Activated CD4-positive, alpha-beta T cell treated with anti-CD3 and anti-CD28 coated beads, Interleukin-2, amount 50 U/mL, for 24 hours (primary cell): ENCODE data around the gene DGKH.

Source experiments
- DNase-seq, 2 donors: peaks; one replicate each; pipeline ENCODE4 v3.0.0-alpha.2; 2020; ENCODE audit warnings: low read depth in 1 of 2, low spot score in 1 of 2

The DGKH gene

DNA sequence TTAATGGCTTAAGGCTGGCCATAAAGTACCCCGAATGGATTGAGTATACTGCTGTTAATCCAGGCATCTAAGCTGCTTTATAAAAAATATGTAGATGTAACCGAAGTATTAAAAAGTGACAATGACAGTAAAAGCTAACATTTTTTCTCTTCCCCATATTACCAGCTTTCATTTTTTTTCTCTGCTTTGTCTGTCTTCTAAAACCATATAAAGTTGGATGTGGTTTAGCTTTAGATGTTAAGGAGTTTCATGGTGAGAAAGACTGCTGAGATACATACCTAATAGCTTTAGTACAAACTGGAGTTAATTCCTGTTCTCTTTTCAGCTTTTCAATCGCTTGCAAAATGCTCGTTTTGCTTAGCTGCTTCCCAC lies 224.3 kb downstream of the DGKH start:
- DNase-seq, result no peak

DNA sequence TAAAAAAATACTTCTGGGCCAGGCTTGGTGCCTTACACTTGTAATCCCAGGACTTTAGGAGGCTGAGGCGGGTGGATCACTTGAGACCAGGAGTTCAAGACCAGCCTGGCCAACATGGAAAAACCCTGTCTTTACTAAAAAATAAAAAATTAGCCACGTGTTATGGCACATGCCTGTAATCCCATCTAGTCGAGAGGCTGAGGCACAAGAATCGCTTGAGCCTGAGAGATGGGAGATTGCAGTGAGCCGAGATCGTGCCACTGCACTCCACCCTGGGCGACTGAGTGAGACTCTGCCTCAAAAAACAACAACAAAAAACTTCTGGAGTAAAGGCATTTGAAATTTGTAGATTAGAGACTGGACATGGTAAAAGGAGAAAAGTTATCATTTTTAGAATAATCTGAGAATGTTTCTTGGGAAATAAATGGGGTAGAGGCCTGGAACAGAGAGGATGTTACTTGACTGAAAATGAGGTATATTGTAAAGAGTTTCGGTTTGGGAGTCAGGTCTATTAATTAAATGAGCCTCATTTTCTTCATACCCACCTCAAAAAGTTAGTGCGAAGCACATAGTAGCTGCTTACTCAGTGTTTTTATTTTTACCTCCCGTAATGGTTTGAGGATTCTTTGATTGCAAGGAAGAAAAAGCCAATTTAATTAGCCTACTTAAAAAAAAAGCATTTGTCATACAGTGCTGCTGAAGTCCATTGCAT lies 226.1 kb downstream of the DGKH start:
- DNase-seq, result no peak

DNA sequence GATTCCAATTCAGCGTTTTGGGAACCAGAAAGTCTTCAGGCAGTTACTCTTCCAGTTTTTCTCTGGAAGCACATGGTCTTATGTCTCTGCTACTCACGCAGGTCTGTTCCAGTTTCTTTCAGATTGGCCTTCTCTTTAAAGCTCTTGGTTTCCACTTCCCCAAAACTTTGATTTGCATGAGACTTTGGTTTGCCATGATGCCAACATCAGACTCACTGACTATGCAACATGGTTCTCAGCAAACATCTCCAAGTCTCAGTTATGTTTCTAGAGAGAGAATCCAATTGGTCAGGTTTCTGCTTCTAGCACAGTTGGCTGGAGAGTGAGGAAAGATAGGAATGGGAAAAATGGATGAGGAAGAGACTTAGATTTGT lies 226.6 kb downstream of the DGKH start:
- no peak for DNase-seq

DNA sequence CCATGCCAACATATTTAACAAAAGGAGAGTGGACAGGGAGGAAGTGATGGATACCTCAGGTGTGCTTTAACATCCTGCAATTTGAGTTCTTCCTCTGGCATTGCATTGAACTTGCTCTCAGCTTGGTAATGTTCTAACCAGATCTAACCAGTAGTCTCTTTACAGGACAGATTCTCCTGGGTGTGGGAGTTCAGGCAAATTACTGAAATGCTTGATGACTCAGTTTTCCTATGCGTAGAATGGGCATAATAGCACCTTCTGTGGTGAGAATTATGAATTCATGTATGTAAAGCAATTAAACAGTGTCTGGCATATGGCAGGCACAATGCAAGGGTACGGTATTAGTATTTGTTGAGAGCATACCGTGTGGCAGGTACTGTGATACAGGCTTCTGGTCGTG lies 227.1 kb downstream of the DGKH start:
- peak in 1 of 2 donors; percentile 21 for DNase-seq

DNA sequence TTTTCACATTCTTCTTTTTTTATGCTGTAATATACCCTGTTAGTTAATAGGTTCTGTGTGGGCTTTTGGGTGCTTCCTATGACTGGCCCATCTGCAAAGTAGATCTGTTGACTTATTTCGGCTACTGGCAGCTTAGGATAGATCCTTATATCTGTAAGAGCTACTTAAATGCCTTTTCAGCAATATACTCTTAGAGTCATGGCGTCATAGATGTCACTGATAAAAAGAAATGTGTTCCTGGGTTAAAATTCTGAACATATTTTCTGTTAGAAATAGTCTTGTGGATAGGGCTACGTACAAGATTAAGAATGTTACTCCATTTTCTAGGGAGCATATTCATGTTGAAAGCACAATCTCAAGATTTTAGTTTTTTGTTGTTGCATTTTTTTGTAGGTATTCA lies 228.2 kb downstream of the DGKH start:
- DNase-seq, result no peak

DNA sequence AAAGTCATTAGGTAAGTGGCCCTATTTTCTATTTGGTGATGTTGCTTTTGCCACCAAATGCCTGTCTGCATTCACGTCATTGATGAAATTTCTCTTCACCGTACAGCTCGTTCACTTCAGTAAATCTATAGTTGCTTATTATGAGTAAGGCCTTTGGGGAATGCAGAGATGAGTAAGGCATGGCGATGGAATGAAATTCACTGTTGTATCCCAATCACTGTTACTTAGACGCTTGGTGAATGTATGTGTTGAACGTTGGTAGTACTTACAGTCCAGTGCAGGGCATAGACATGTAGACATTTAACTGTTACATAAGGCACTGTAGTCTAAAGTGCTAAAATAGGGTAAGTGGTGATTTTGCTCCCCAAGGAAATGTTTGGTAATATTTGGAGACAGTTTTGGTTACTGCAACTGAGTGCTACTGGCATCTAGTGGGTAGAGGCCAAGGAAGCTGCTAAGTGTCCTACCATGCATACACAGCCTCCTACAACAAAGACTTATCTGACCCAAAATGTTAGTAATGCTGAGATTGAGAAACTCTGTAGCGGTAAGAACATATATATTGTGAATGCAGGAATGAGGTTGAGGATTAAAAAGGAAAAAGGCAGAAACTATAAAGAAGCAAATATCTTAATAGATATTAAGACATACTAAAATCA lies 229.3 kb downstream of the DGKH start:
- no peak for DNase-seq

DNA sequence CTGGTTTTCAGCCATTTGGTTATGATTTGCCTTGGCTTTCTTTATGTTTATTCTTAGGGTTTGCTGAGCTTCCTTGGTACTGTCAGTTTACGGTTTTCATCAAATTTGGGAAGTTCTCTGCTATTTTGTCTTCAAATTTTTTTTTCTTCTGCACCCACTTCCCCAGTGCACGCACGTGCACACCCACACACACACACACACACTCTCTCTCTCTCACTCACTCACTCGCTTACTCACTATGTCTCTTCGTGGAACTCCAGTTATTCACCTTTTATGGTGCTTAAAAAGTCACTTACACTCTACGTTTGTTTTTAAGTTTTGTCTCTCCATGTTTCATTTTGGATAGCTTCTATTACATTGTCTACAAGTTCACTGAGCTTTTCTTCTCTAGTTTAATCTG lies 230.6 kb downstream of the DGKH start:
- DNase-seq, result no peak

DNA sequence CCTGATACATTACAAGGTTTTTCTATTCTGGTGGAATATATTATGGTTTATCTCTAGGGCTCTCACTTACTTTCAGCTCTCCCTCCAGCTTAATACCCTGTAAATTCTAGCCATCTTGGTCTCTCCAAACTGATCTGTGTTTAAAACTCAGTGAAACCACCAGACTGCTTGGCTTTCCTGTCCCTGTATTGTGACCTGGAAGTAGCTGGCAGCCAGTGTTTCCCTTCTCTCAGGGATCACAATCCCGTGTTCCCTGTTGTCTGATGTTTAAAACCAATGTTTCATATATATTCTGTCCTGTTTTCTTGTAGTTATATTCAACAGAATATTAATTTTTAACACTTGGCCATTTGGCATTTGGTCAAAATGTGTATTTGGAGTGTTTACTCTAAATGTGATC lies 231.5 kb downstream of the DGKH start:
- no peak for DNase-seq

DNA sequence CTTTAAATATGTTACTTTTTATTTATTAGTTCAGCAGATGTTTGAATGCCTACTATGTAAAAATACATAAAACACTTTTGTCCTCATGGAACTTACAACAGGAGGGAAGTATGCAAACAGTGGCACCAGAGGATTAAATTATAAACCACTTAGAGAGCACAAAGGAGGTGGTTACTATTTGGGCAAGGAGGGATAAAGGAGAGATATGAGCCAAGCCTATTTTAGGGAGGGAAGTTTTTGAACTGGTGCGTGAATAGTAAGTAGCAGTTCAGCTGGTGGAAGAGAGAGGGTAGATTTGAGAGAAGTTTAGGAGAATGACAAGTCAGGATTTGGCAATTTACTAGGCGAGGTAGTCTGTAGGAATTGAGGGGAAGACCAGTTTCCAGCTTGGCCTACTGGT lies 232.1 kb downstream of the DGKH start:
- DNase-seq, result no peak

DNA sequence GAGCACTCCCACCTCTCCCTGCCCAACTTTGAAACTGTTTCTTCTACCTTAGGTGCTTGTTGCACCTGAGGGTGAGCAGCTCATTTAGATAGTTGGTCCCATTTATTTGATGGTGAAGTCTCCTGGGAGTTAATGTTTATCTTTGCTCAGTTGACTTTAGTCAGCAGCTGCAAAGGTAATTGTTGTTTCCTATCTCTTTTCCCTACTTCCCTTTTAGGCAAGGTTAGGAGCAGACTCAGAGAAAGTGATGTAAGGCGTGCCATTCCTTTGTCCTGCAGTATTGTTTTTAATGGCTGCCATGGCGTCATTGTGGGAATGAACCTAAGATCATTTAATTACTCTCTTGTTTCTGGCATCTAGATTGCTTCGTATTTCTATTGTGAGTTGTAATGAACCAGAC lies 235.1 kb downstream of the DGKH start:
- no peak for DNase-seq

DNA sequence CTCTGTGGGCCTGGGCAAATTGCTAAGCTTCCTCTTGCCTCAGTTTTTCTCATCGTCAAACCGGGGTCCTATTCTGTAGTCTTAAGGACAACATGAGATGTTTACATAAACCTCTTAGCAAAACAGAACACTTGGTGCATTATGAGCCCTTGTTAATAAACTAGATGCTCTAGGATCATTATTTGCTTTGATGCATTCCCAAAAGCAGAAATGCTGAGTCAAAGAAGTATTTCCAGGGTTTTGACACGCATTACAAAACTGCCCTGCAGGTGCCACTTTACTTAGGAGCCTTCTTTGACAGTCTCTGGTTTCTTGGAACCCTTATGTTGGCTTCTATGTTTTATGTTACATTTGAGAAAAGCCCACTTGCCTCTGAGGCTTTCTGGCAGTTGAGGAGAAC lies 235.6 kb downstream of the DGKH start:
- DNase-seq, result no peak
